ENCODE measurements around the gene TMEM125. TPM values are rescaled to one million over a fixed set of nuclear protein-coding genes. Genes with fewer than 3 reads are reported as not detected.

TMEM125 gene
- 1 to 10 TPM in 1 of 2 donors, under 1 TPM in 1; 0.70 to 2.1 TPM for total RNA-seq

GRCh38 chr1:43269627-43270375 is at the start of gene TMEM125:
Gene TMEM125, plus strand, starts transcription at chr1:43269983. Its CDS starts 2,740 bp downstream, at chr1:43272723.
- H3K4me3 ChIP-seq = peak within 1 kb of the TSS; percentile 23 to 31

GRCh38 chr1:43220905-43221778 is 48.6 kb upstream of the TMEM125 start:
- no peak for DNase-seq (ENCODE audit: low spot score)
- TF ChIP-seq, protein P1, sequence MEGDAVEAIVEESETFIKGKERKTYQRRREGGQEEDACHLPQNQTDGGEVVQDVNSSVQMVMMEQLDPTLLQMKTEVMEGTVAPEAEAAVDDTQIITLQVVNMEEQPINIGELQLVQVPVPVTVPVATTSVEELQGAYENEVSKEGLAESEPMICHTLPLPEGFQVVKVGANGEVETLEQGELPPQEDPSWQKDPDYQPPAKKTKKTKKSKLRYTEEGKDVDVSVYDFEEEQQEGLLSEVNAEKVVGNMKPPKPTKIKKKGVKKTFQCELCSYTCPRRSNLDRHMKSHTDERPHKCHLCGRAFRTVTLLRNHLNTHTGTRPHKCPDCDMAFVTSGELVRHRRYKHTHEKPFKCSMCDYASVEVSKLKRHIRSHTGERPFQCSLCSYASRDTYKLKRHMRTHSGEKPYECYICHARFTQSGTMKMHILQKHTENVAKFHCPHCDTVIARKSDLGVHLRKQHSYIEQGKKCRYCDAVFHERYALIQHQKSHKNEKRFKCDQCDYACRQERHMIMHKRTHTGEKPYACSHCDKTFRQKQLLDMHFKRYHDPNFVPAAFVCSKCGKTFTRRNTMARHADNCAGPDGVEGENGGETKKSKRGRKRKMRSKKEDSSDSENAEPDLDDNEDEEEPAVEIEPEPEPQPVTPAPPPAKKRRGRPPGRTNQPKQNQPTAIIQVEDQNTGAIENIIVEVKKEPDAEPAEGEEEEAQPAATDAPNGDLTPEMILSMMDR (IDR thresholded peaks at IDR 0.05) = no peak
- Histone ChIP-seq H3K4me1 (no peaks in the 10 kb centered on the region), H3K9me3 (no peaks in the 10 kb centered on the region), H3K36me3 (no peaks in the 10 kb centered on the region), H3K27me3 (no peaks in the 10 kb centered on the region), H3K4me3 (no peak overlapping the region), H3K27ac (no peak overlapping the region)

More at GRCh38 chr1:43269627-43270375, at the start of gene TMEM125:
- no peaks in the 10 kb centered on the region for H3K27me3 ChIP-seq
- no peak for DNase-seq (ENCODE audit: low spot score)
- H3K36me3 ChIP-seq = no peaks in the 10 kb centered on the region
- H3K27ac ChIP-seq = no peak within 1 kb of the TSS
- peaks cover 0 to 20% of the 10 kb centered on the region in 2 donors for H3K4me1 ChIP-seq
- no peaks in the 10 kb centered on the region for H3K9me3 ChIP-seq
- TF ChIP-seq, protein P1 (IDR thresholded peaks at IDR 0.05) = no peak

DNA sequence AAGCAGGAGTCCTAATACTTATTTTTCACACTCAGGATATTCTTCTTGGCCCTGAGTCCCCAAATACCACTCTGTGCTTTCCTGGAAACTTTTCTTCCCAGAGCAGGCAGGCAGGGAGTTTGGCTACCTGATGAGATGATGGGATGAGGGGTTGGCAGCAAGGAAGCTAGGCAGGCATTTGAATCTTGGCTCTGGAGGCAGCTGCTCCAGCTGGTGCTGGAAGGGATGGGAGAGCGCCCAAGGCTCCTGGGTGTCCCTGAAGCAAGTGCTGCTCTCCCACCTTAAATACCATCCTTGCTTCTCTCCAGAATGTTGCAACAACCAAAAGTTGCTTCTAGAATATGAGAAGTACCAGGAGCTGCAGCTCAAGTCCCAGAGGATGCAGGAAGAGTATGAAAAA is 48.0 kb upstream of the TMEM125 start:
- H3K27ac ChIP-seq = no peak overlapping the region
- TF ChIP-seq, protein P1 (IDR thresholded peaks at IDR 0.05) = no peak
- DNase-seq (ENCODE audit: low spot score) = no peak
- H3K4me1 ChIP-seq = no peaks in the 10 kb centered on the region
- H3K36me3 ChIP-seq = no peaks in the 10 kb centered on the region
- H3K27me3 ChIP-seq = no peaks in the 10 kb centered on the region
- H3K4me3 ChIP-seq = no peak overlapping the region
- H3K9me3 ChIP-seq = no peaks in the 10 kb centered on the region

GRCh38 chr1:43222879-43223278 is 46.9 kb upstream of the TMEM125 start:
- no peak overlapping the region for H3K4me3 ChIP-seq
- no peak overlapping the region for H3K27ac ChIP-seq
- H3K36me3 ChIP-seq = no peaks in the 10 kb centered on the region
- DNase-seq (ENCODE audit: low spot score) = peak; percentile 30
- H3K27me3 ChIP-seq = no peaks in the 10 kb centered on the region
- H3K4me1 ChIP-seq = no peaks in the 10 kb centered on the region
- no peaks in the 10 kb centered on the region for H3K9me3 ChIP-seq
- TF ChIP-seq, protein P1 (IDR thresholded peaks at IDR 0.05) = no peak

DNA sequence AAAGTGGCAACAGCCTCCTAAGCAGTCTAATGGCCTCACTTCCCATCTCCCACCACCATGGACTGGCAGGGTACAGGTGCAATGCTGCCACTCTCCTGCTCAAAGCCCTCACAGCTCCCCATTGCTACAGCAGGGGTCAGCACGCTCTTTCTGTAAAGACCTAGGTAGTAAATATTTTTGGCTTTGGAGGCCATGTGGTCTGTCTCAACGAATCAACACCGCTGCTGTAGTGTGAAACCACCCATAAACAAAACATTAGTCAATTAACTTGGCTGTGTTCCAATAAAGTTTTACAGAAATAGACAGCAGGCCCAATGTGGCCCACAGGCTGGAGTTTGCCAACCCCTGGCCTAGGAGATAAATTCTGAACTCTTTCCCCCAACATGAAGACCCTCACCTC is 44.6 kb upstream of the TMEM125 start:
- no peak overlapping the region for H3K27ac ChIP-seq
- H3K9me3 ChIP-seq = no peaks in the 10 kb centered on the region
- no peak overlapping the region for H3K4me3 ChIP-seq
- peak; percentile 44 for DNase-seq (ENCODE audit: low spot score)
- no peaks in the 10 kb centered on the region for H3K4me1 ChIP-seq
- TF ChIP-seq, protein P1 (IDR thresholded peaks at IDR 0.05) = no peak
- H3K36me3 ChIP-seq = no peaks in the 10 kb centered on the region
- no peaks in the 10 kb centered on the region for H3K27me3 ChIP-seq
